Activated T-helper 9 cell treated with anti-CD3 and anti-CD28 coated beads, Interleukin-2, amount 50 U/mL, for 16 hours (primary cell): ENCODE measurements around the gene PCNX2.
"Not testable (repeated sequence)": the region's sequence is repeated elsewhere in the genome, so short reads cannot be mapped to it uniquely, and the experiment has no call there.

Experiments
- DNase-seq: peaks from one replicate; pipeline ENCODE4 v3.0.0-alpha.2; 2020; ENCODE audit warnings: low read depth

PCNX2 gene

DNA sequence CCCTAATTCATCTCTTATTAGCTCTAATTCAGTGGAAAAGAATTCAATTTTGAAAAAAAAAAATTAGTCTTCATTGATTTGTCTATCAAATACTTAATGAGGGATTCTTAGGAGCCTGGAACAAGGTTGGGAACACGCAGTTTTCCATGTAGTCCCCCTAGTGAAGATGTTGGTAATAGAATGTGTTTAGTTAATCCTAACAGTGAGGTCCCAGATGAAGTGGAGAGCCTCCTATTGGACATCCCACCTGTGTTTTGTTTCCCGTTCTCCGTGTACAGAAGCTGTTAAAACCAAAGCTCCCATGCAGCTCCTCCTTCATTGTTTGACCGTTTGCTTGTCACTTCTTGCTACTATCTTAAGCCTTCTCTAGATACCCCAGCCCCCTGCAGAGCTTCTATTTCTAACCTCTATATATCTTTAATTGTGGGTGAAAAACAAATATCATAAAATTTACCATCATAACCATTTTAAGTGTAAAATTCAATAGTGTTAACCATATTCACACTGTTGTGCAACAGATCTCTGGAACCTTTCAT is 67.5 kb downstream of the PCNX2 start:
- no peak for DNase-seq

DNA sequence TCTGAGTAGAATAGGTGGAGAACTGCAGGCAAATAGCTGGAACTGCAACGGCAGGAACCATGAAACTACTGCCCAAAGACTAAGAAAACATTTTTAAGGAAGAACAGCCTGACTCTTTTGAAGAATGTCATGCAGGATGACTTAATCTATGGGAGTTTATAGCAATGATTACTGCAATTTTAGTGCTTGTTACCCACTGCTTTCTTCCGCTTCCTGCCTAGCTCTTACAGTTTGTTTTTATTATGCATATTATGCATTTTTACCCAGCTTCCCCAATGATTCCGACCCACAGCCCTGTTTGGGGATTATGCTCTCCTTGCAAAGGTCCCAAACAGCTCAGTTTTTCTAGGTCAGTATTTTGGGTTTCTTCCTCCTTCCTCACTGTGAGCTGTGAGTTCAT is 71.2 kb downstream of the PCNX2 start:
- DNase-seq: no peak

DNA sequence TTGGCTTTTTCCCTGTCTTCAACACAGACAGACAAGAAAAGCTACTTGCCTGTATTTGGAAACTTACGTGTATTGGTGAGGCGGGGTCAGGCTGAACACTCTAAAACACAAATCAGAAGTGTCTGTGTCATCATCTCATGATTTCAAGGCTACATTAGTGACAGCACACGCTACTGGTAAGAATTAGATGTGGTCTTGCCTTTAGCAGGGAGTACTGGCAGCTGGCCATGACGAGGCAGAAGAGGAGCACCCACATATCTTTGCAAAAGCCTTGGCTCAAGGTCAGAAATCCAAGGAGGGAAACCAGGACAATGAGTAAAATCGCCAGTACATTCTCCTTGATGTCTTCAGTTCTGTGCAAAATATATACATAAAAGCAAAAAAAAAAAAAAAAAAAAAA is 77.7 kb downstream of the PCNX2 start:
- DNase-seq: no peak

DNA sequence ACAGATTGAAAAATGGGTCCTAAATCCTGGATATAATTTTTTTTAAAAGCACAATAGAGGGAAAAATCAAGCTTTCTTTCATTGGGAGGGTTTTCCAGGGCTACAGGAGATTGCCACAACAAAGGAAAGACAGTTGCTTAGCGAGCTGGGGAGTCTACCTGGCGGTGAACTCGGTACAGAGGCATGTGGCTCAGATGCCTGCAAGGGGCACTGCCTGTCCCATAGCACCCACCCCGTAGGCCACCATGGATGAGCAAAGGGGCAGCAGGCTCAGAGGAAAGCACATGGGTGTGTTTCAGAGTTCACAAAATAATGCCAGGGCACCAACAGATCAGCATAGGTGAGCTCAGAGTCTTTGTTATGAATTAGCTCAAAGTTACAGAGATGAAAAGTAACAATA is 79.5 kb downstream of the PCNX2 start:
- DNase-seq: no peak

DNA sequence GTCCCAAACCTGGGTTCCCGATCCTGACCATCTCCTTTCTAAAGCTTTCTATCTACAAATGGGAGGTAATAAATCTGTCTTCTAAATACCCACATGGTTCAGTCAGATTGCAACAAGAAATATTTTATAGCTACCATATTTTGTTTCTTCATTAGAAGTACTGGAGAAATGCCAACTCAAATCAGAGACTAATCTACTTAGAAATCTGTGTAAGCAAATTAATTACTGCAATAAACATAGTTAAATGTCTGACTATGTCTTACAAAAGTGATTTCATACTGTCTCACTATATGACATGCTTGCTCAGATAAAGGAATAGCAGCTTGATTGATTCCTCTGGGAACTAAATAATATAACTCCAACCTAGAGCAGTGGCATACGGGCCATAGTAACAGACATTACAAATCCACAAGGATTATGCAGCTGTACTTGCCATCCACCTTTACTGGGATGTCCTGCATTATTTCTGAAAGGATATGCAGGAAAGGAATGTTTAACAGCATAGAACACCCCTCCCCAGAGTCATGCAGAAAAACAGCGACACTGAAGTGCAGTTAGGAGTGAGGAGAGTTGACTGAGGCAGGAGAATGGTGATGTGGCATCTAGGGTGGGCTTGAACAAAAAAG is 80.3 kb downstream of the PCNX2 start:
- DNase-seq: no peak

DNA sequence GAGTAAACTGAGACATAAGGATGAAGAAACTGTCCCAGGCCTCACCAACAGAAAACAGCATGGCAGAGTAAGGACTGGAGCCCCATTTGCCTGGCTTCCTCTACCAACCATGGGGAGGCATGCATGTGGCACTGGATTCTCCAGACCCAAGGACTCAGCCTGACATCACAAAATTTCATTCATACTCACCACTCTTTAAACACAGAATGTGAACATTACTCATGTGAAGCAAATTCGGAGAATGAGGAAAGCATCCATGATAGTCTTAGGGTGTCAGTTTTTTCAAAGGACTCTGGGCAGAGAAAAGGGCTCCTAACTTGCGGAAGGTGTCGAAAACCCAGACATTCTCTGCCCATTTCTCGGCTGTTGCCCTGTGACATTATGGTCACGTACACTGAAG is 83.9 kb downstream of the PCNX2 start:
- no peak for DNase-seq

DNA sequence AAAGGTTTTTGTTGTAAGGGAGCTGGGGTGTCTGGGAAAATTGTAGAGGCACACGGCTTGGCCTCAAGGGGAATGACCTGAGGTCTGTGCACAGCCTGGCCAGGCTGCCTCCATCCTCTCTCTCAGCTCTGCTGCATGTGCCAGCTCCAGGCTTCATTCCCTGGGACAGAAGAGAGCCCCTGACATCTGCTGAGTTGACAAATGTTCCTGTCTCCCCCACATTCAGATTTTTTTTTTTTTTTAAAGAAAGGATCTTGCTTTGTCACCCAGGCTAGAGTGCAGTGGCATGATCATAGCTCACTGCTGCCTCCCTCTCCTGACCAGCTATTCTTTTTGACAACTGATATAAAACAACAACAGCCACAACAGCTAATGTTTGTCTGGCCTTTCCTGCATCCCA is 84.4 kb downstream of the PCNX2 start:
- DNase-seq: no peak

DNA sequence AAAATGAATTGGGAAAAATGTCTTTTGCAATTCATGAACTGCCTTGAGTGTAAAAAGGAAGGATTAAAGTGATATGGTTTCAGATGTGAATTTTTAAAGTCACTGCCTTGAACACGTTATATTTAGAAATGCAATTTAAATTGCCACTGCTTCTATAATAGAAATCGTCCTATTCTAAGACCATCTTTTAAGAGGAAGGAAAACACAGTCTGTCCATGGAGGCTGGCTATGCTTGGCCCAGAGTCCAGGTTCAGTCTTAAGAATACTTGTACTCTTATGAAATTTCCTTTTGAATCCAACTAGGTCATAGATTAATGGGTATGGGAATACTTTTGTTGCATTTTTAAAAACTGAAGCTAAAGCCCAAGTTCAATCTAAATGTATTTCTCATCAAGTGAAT is 86.0 kb downstream of the PCNX2 start:
- no peak for DNase-seq

DNA sequence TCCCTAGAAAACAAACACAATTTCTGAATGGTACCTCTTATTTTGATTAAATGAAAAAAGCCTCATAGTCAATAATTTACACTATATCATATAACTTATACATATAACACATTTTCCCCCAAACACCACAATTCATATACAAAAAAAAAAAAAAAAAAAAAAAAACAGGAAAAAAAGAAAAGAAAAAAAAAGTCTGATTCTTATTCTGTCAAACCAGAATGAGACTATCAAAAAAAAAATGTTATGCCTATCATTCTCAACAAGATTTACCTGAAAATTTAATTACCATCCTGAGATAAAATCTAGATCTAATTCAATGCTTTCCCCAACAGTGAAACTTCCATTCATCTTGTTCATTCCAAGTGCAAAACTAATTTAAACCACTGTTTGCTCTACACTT is 86.8 kb downstream of the PCNX2 start:
- DNase-seq: no peak

DNA sequence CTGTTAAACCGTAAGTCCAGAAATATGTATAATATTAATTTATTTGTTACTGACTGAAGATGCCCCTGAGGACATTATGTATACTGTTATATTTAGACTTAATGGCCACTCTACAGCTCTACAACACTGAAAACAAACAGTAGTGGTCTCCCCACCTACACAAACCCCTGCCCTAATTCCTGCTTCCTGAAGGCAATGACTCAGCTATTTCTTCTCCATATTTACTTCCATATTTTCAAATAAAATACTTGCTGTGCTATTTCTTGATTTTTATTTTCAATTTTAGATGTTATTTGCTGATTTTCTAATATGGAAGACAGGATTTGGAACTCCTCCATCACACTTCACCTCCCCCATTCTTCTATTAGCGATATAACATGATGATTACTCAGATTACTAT is 97.6 kb downstream of the PCNX2 start:
- no peak for DNase-seq

DNA sequence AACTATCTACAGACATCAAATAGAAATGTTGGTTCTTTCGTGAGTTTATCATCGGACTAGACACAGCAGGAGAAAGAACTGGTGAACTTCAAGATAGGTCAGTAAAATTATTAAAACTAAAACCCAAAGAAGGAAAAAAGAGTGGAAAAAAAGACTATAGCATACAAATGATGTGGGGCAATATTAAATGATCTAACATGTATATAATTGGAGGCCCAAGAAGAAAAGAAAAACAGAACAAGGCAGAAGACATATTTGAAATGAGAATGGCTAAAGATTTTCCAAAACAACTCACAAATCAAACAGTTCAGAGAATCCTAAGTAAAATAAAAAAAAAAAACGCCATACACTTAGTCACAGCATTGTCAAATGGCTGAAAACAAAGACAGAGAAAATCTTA is 101.8 kb downstream of the PCNX2 start:
- no peak for DNase-seq

DNA sequence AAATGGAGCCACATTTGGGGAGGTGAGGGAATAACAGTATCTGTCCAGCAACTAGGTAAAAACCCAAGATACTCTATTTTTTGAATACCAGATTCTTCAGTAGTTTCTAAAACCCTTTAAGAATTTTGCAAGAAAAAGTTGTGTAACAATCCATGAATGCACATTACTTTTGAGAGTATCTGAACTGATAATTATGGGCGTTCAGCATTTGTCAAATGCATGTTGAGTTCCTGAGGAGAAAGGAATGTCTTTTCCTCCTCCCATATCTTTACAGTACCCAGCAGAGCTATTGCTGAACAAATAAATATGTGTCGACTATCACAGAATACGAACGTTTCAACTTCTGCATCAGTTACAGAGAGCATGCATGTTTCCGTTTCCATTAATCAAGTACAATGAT is 104.5 kb downstream of the PCNX2 start:
- DNase-seq: no peak

DNA sequence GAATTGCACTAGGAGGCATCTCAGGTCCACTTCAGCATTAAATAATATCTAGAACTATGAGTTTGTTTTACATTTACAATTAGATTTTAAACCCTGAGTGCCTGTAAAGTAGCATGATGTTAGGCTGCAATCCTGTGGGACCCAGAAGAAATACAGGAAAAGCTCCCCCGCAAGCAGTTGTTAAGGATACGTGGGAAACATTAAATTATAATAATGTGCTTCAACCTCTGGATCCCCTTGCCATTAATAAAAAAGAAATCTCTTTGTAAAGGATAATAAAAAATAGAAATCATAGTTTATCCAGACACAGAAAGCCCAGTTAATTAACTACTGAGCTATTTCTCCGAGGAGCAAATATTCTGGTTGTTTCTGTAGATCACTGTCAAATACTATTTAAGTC is 106.0 kb downstream of the PCNX2 start:
- no peak for DNase-seq

DNA sequence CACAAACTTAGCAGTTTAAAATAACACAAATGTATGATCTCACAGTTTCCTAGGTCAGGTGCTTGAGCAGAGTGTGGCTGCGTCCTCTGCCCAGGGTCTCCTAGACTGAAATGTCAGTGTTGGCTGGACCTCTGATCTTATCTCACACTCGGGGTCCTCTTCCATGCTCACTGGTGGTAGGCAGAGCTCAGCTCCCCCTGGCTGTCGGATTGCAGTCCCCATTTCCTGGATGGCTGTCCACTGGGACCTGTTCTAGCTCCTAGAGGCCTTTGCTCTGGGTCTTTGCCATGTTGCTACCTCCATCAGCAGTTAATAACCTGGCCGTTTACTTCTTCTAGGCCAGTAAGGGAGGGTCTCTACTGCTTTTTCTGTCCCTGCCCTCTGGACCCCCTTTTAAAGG is 107.5 kb downstream of the PCNX2 start:
- no peak for DNase-seq

DNA sequence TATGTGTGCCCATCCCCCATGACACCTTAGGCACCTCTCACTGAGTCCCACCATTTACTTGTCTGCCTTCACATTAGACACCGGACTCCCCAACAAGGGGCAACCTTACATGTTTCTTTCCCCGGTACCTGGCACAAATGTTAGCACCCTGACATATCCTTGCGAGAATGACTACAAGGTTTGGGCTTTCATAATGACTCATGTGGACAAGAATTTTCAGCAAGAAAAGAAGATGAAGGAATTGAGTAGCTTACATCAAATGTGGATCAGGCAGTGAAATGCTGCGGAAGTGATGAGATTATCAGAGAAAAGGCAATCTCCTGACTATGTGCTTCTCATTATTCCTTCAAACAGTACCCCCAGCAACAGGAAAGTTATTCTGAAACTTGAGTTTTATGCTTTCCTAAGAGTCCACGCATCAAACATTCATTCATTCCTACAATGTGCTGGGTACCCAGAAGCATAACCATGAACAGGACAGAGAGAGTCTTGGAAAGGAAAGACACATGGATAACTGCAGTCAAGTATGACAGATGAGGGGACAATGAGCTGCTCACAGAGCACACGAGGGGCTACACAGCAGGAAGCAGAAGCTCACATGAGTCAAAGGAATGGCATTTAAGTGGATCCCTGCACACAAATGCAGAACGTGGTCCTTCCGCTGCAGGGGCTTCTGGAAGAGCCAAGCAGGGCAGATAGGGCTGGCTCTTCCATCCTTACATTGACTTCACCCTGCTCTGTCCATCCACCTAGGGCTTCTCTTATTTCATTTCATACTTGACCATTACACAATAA is 112.1 kb downstream of the PCNX2 start:
- no peak for DNase-seq

DNA sequence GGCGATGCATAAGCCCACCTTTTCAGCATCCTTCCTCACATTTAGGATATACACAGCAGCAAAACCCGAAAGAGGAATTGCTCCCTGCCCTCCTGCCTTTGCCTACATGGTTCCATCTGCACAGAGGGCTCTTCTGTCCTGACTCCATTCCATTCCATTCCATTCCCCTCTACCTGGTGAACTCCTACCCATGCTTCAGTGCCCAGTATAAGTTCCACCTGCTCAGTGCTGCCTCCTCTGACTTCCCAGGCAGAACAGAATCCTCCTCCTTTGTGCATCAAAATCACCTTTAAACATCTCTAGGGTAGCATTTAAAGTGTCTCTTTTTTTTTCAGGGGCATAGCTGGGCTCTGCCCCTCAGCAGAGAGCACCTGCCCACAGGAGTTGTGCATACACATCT is 112.9 kb downstream of the PCNX2 start:
- no peak for DNase-seq

DNA sequence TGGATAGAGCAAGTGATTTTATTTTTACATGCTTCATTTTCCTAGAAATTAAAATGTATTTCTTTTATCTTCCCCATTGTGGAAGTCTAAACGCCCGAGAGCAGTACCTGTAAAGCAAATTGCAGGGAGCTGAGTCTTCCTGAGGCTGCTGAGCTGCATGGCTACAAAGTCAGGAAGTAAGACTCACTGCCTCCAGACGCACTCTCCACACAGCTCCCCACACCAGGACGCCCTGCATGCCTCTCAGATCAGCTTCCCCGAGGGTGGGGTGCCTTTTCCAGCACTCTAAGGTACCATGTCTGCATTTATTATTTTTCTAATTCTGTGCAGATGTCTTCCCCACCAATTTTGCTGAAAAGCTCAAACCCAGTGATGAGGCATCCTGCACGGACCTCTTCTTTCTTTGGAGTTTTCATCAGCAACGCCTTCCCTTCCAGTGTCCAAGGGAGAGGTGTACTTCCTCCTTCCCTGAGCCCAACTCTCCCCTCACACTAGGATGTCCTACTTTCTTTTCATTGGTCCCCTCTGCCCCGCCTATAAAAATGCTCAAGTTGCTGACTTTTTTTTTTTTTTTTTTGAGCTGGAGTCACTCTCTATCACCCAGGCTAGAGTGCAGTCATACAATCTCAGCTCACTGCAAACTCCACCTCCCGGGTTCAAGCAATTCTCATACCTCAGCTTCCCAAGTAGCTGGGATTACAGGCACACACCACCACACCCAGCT is 114.7 kb downstream of the PCNX2 start:
- DNase-seq: no peak

DNA sequence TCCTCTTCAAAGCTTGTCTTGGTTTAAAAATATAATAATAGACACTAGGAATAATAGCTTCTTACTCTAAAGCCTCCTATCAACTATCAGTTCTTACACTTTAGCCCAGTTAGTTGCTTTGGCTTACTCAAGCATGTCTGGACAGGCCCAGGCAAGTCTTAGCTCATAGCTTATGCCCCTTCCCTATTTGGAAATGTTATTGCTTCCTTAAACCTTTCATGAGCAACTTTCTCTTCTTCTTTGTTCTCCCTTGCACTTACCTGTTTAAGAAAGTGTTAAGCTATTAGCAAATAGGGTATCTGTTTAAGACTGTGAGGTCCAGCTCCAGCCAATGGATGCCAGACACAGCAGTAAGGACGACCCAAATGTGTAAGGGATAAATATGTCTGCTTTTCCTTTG is 115.9 kb downstream of the PCNX2 start:
- not testable (repeated sequence) for DNase-seq

DNA sequence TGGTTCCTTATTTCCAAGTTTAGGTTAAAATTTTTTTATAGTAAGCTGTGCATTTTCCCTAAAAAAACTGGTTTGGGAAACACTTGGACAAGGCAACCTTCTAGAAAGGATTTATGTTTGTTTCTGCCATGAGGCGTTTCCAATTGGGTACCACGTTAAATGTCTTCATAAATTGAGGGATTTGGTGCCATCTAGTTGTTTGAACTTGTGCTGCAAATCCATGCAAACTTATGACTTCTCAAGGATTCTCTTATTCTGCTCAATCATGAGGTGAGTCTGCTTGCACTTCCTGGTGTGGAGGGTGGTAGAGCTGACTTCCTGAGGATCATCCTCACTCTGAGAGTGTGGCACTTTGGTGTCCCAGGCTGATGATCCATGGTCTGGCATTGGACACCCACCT is 123.3 kb downstream of the PCNX2 start:
- no peak for DNase-seq

DNA sequence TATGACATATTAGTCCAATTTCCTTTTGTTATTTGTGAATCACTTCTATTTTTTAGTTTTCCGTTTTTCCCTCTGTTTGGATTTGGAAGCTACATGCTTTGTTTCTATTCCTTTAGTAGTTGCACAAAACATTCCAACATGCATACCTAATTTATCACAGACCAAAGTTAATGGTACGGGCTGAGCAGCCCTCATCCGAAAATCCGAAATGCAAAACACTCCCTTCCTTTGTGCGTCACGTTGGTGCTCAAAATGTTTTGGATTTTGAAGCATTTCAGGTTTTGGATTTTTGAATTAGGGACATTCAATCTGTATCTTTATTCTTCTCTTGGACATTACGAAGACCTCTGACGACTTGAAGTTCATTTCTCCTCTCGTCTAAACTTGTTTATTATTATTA is 124.8 kb downstream of the PCNX2 start:
- no peak for DNase-seq

DNA sequence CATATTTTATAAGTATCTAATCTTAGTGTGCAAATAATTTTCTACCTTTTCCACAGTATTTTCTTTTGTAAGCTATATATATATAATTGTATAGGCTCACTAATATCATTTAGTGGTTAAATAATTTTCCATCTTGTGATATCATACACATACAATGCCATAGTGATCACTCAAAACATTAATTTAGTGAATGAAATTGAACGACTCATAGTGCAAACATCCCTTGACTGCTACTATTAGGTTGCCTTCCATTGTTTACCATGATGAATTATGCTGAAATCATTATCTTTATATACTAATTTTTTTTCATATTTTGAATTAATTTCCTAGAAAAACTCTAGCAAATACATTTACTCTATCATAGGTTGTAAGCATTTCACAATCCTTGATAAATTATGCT is 127.1 kb downstream of the PCNX2 start:
- no peak for DNase-seq

DNA sequence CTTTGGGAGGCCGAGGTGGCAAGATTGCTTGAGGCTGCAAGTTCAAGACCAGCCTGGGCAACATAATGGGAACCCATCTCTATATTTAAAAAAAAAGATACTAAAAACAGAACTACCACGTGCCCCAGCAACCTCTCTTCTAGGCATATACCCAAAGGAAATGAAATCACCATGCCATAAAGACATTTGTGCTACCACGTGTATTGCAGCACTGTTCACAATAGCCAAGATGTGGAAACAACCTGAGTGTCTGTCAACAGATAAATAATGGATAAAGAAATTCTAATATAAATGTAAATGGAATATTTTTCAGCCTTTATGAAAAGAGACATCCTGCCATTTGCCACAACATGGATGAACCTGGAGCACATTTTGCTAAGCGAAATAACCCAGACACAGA is 128.6 kb downstream of the PCNX2 start:
- DNase-seq: no peak

DNA sequence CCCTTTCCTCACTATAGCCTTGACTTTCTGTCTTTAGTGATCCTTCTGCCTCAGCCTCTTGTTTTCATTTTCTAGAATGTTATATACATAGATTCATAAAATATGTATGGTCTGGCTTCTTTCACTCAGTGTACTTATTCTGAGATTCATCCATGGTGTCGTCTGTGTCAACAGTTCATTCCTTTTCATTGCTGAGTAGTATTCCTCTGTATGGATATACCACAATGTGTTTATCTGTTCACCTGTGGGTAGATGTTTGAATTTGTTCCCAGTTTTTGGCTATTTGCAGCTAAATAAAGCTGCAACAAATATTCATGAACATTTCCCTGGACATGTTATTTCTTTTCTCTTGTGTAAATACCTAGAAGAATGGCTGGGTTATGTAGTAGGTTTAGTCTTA is 131.8 kb downstream of the PCNX2 start:
- no peak for DNase-seq
